ENCODE data around the gene CLIC3. TPM values are rescaled to one million over a fixed set of nuclear protein-coding genes. Genes with fewer than 3 reads are reported as not detected.

CLIC3 gene
- total and polyA plus RNA-seq, 2 donors (not counting 1 experiment from before 2014, with no cell fraction given): 1.1 to 1.9 TPM

DNA sequence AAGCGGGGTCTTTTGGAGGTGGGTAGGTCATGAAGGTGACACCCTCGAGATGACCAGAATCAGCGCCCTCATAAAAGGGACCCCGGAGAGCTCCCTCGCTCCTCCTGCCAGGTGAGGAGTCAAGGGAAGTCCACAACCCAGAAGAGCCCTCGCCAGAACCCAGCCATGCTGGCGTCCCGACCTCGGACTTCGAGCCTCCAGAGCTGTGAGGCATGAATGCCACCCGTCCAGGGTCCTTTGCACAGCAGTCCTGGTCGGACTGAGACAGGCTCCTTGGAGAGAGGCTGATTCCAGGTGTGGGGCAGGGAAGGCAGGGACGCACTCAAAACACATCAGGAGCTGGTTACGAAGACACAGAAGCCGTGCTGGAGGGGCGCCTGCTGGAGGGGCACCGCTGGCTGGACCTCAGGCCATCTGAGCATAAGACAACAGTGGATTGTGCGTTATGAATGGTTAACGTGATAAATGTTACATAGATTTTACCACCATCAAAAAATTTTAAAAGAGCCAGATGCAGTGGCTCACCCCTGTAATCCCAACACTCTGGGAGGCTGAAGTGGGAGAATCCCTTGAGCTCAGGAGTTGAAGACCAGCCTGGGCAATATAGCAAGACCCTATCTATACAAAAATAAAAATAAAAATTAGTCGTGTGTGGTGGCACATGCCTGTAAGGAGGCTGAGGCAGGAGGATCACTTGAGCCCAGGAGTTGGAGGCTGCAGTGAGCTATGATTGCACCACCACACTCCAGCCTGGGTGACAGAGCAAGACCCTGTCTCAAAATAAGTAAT lies 5.7 kb upstream of the CLIC3 start:
- H4K20me1 ChIP-seq (ENCODE audit: control insufficient read depth, insufficient read depth, low read length, poor library complexity, severe bottlenecking): no peaks in the 10 kb centered on the region
- no peak overlapping the region for H3K4me2 ChIP-seq (replicated peaks; ENCODE audit: low read depth, low read length, poor library complexity, severe bottlenecking)
- H3K4me1 ChIP-seq (ENCODE audit: control insufficient read depth in 2 of 2, insufficient read depth in 2 of 2, low read length in 2 of 2): peaks cover 34 to 43% of the 10 kb centered on the region in 2 donors
- Mint-ChIP-seq H3K9me3 (ENCODE audit: insufficient read depth) (no peaks in the 10 kb centered on the region), H3K4me3 (no peak overlapping the region), H3K4me1 (peaks cover 34% of the 10 kb centered on the region), H3K27me3 (peaks cover 3% of the 10 kb centered on the region), H3K27ac (no peak overlapping the region)
- DNase-seq (no peak), ATAC-seq (ENCODE audit: low read depth) (no peak)
- intact Hi-C loops (cut with micrococcal nuclease): no loop called here
- H3K27me3 ChIP-seq (replicated peaks in 1 of 4; ENCODE audit: control extremely low read depth in 1 of 4, control insufficient read depth in 3 of 4, insufficient read depth in 4 of 4, low read length in 3 of 4): peaks cover 0 to 4% (median 0%) of the 10 kb centered on the region in 4 experiments
- 95% methylated on average over 11 of the region's 20 CpGs for WGBS (ENCODE audit: insufficient coverage)
- H2AFZ ChIP-seq (ENCODE audit: insufficient read depth, low read depth, low read length, poor library complexity, severe bottlenecking): no peak overlapping the region
- ChIA-PET POLR2A (interaction anchor here (1.9 kb wide), 1 partner anchor 10 kb away, joined by 10 read pairs; the partner anchor contains the start of gene PAXX), CTCF (interaction anchor here (0.7 to 4.4 kb wide), 5 partner anchors 11 to 33 kb away, joined by 3 to 27 read pairs (median 9); partner anchors contain the start of genes FUT7 and PAXX)
- H3K27ac ChIP-seq (ENCODE audit: low read length in 2 of 2): no peak overlapping the region
- no peaks in the 10 kb centered on the region for H3K36me3 ChIP-seq (replicated peaks in 1 of 2; ENCODE audit: control extremely low read depth in 1 of 2, control insufficient read depth in 1 of 2, extremely low read depth in 1 of 2, insufficient read depth in 2 of 2, low read length in 1 of 2)
- H3K4me3 ChIP-seq (ENCODE audit: control extremely low read depth in 1 of 5, extremely low read depth in 1 of 5, insufficient read depth in 1 of 5, low read depth in 2 of 5, low read length in 4 of 5): no peak overlapping the region
- H3K79me2 ChIP-seq (ENCODE audit: control insufficient read depth, insufficient read depth, low read length): no peaks in the 10 kb centered on the region
- no peak overlapping the region for H3K9ac ChIP-seq (ENCODE audit: low read length)
- H3K9me3 ChIP-seq (ENCODE audit: control extremely low read depth in 1 of 3, control insufficient read depth in 2 of 3, insufficient read depth in 1 of 3, low read length in 2 of 3): peaks cover 0 to 4% (median 0%) of the 10 kb centered on the region in 3 donors
- no peak for TF ChIP-seq EZH2 (IDR thresholded peaks at IDR 0.05; ENCODE audit: borderline replicate concordance, insufficient read depth, low read depth, low read length, poor library complexity, severe bottlenecking)
- TF ChIP-seq, protein P1, sequence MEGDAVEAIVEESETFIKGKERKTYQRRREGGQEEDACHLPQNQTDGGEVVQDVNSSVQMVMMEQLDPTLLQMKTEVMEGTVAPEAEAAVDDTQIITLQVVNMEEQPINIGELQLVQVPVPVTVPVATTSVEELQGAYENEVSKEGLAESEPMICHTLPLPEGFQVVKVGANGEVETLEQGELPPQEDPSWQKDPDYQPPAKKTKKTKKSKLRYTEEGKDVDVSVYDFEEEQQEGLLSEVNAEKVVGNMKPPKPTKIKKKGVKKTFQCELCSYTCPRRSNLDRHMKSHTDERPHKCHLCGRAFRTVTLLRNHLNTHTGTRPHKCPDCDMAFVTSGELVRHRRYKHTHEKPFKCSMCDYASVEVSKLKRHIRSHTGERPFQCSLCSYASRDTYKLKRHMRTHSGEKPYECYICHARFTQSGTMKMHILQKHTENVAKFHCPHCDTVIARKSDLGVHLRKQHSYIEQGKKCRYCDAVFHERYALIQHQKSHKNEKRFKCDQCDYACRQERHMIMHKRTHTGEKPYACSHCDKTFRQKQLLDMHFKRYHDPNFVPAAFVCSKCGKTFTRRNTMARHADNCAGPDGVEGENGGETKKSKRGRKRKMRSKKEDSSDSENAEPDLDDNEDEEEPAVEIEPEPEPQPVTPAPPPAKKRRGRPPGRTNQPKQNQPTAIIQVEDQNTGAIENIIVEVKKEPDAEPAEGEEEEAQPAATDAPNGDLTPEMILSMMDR (IDR thresholded peaks at IDR 0.05): no peak

Measured in B cell (primary cell).